Left lung (tissue), 10 donors: ENCODE data around the gene RFX7. TPM values are rescaled to one million over a fixed set of nuclear protein-coding genes. Genes with fewer than 3 reads are reported as not detected.

Experiments used
- ATAC-seq: fragments of 200-7000 bp; cut with Tn5 transposase; one replicate; pipeline ENCODE4 v1.9.1; 2020; ENCODE audit warnings: moderate library complexity
- DNase-seq, 4 donors: peaks; one replicate each; pipeline ENCODE4 v3.0.0-alpha.2; 2013 to 2020
- H3K27ac ChIP-seq, 2 donors: fragments of 200-600 bp; sonication (generic) in 1 of 2; one replicate each; pipeline versions ENCODE4 v1.5.0 to v1.8.0; 2020 to 2021
- H3K27me3 ChIP-seq, 2 donors: fragments of 200-600 bp; sonication (generic) in 1 of 2; one replicate each; pipeline versions ENCODE4 v1.5.0 to v1.8.0; 2020 to 2021
- H3K36me3 ChIP-seq, 2 donors: fragments of 200-600 bp; sonication (generic) in 1 of 2; one replicate each; pipeline versions ENCODE4 v1.5.0 to v1.8.0; 2020 to 2021
- H3K4me1 ChIP-seq, 2 donors: fragments of 200-600 bp; one replicate each; pipeline ENCODE4 v1.8.0; 2021
- H3K4me3 ChIP-seq, 2 donors: fragments of 200-600 bp; sonication (generic) in 1 of 2; one replicate each; pipeline versions ENCODE4 v1.5.0 to v1.8.0; 2020 to 2021; ENCODE audit warnings: mild to moderate bottlenecking in 1 of 2
- H3K9me3 ChIP-seq, 2 donors: fragments of 200-600 bp; sonication (generic) in 1 of 2; one replicate each; pipeline versions ENCODE4 v1.5.0 to v1.8.0; 2020 to 2021
- intact Hi-C, 2 donors: fragments of 100-400 bp; cut with DNase I; formaldehyde crosslinking; loops; one replicate each; pipeline versions ENCODE4 v1.11.2 to v1.14.2; 2022
- polyA plus RNA-seq, 6 donors: library from polyadenylated mRNA; unstranded; fragments of 120-200 nt; gene quantifications; one replicate each; pipeline ENCODE4 v1.2.1, GENCODE V29; 2013; ENCODE audit not compliant: insufficient read length in 6 of 6
- total RNA-seq, 2 donors: library from RNA; stranded (reverse); fragmentation: NEBNext Ultra II Directional; extraction: Animal tissue kit (Norgen Biotek cat#: 25700); gene quantifications; one replicate each; pipeline ENCODE4 v1.2.1, GENCODE V29; 2021
- TF ChIP-seq, protein P1 (sequence below), 2 donors: fragments of 200-600 bp; sonication (generic) in 1 of 2; IDR thresholded peaks; one replicate each; pipeline versions ENCODE4 v1.5.0 to v1.8.0; 2021; ENCODE audit warnings: antibody characterized with exemption in 2 of 2
- donor health status: DM: no; HTN: yes; CAD: no.
- donor health status: DM: no; HTN: no; CAD: no.

The RFX7 gene
- total and polyA plus RNA-seq, 8 donors = 16.7 to 28.1 (median 25.4) TPM

DNA sequence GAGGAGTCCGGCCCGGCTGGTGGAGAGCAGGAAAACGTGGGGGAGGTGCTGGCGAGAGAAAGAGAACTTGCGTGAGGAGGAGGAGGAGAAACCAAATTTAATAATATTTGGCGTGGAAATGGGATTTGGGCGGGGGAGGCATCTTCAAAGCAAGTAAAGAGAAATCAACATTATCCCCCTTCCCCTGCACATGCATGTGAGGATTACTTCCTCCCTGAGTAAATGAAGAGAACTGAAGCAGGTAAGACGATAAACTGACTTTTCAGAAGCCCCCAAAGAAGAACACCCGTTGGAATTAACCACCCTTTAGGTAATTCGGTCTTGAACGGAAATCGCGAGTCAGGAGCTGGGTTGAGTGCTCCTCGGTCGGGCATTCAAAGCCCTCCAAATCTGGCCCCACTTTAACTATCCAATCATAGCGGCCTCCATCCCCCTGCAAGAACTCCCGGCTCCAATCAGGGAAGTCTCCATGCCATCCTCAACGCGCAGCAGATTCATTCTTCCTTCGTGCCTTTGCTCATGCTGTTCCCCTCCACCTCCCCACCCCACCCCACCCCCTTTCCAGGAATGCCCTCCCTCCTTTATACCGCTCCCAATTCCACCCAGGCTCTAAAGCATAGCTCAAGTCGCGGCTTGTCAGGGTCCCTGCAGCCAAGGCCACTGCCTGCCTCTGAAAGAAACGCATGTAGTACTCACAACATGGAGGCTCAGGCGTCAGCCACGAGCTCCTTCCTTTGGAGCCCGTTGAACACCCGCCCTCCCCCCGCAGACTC lies 545 bp upstream of the RFX7 start:
- intact Hi-C loops = no loop called here
- Histone ChIP-seq H3K4me3 (peak overlapping the region; percentile 48 to 64), H3K9me3 (no peaks in the 10 kb centered on the region), H3K27ac (peak overlapping the region; percentile 73 to 87), H3K27me3 (no peaks in the 10 kb centered on the region), H3K4me1 (peaks cover 10 to 46% of the 10 kb centered on the region in 2 donors), H3K36me3 (no peaks in the 10 kb centered on the region)
- ATAC-seq (peak; percentile 63), DNase-seq (peak in 3 of 4 donors; percentile 59 to 70 (median 62))
- TF ChIP-seq, protein P1, sequence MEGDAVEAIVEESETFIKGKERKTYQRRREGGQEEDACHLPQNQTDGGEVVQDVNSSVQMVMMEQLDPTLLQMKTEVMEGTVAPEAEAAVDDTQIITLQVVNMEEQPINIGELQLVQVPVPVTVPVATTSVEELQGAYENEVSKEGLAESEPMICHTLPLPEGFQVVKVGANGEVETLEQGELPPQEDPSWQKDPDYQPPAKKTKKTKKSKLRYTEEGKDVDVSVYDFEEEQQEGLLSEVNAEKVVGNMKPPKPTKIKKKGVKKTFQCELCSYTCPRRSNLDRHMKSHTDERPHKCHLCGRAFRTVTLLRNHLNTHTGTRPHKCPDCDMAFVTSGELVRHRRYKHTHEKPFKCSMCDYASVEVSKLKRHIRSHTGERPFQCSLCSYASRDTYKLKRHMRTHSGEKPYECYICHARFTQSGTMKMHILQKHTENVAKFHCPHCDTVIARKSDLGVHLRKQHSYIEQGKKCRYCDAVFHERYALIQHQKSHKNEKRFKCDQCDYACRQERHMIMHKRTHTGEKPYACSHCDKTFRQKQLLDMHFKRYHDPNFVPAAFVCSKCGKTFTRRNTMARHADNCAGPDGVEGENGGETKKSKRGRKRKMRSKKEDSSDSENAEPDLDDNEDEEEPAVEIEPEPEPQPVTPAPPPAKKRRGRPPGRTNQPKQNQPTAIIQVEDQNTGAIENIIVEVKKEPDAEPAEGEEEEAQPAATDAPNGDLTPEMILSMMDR (IDR thresholded peaks at IDR 0.05) = no peak

DNA sequence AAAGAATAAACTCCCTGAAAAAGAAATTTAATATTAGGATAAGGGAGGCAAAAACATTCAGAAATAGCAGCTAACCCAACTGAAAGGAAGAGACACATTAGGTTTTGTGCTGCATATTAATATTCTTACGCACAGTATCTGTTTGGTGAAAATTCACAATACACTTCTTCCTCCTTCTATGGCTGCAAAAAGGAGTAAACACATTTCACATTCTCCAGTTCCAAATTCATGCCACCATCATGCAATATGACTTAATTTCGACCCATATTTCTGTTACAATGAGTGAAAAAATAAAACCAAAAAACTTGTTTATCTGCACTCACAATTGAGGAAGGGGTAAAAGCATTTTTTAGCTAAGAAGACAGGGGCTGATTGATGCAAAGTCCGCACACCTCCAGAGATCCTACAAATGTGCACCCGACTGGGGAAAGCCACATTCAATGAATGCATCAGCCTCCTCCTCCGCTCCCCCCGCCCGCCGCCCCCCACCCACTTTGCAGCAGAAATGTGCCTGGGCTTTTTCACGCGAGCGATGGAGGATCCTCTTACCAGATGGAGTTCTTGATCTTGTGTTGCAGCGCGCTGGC lies 1.0 kb downstream of the RFX7 start:
- TF ChIP-seq, protein P1 (IDR thresholded peaks at IDR 0.05) = no peak
- Histone ChIP-seq H3K9me3 (no peaks in the 10 kb centered on the region), H3K27ac (peak overlapping the region; percentile 84 to 87), H3K4me1 (peaks cover 10 to 46% of the 10 kb centered on the region in 2 donors), H3K4me3 (peak overlapping the region; percentile 49 to 64), H3K36me3 (no peaks in the 10 kb centered on the region), H3K27me3 (no peaks in the 10 kb centered on the region)
- ATAC-seq (no peak), DNase-seq (no peak)
- intact Hi-C loops = no loop called here

DNA sequence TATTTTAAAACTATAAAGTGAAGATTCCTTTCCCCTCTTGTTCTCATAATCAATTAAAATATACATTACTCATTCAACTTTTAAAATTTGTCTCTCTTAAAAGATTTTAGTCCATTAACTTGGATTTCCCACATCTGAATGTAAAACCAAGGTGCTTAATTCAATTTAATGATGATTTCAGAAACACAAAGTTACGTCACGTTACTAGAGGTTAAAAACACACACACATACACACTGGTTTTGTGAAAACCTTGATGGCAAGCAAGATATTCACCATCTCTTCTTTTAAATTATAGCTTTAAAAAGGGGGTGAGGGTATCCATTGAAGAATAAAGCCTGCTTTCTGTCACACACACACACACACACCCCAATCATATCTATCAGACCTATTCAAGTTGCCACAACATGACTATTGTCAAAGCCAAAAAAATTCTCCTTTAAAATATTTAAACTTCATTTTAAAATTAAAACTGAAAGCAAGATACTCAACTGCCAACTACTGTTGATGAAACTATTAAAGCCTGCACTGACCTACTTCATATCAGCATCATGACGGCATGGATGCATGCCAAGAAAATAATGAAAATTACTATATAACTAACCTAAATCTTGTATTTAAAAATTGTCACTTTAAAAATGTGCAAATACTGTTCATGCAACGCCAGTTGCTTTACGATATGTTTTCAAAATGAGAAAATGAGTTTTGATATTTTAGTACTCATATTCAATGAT lies 2.1 kb downstream of the RFX7 start:
- no peak for ATAC-seq
- H3K4me3 ChIP-seq = peak overlapping the region; percentile 49 to 64
- H3K4me1 ChIP-seq = peaks cover 10 to 50% of the 10 kb centered on the region in 2 donors
- H3K36me3 ChIP-seq = no peaks in the 10 kb centered on the region
- H3K27me3 ChIP-seq = no peaks in the 10 kb centered on the region
- intact Hi-C loops = no loop called here
- H3K27ac ChIP-seq = no peak overlapping the region
- no peak for DNase-seq
- TF ChIP-seq, protein P1 (IDR thresholded peaks at IDR 0.05) = no peak
- no peaks in the 10 kb centered on the region for H3K9me3 ChIP-seq

DNA sequence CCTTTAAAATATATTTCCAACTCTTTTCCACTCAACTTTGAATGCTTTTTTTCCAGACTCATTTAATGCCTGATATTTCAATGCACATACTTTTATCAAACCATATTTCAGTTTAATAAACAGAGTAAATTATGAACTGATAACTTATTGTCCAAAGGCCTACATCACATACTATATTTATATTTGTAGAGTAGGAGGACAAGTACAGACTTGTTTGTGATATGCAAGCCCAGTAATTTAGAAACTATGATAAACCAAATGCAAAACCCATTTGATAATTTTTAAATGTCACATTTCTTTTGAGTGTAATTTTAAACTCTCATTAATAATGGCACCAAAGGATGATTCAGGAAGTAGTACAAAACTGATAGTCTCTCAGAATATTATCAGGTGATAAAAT lies 3.3 kb downstream of the RFX7 start:
- no peak for ATAC-seq
- intact Hi-C loops = no loop called here

More for the DNA sequence above, 3.3 kb downstream of the RFX7 start:
- Histone ChIP-seq H3K9me3 (no peaks in the 10 kb centered on the region), H3K4me3 (no peak overlapping the region), H3K27ac (no peak overlapping the region), H3K36me3 (no peaks in the 10 kb centered on the region), H3K27me3 (no peaks in the 10 kb centered on the region), H3K4me1 (peaks cover 7 to 44% of the 10 kb centered on the region in 2 donors)
- TF ChIP-seq, protein P1 (IDR thresholded peaks at IDR 0.05) = no peak
- no peak for DNase-seq
